Ecto neural progenitor cell (in vitro differentiated cells): ENCODE data around the gene LSMEM2.
"Not testable (repeated sequence)": the region's sequence is repeated elsewhere in the genome, so short reads cannot be mapped to it uniquely, and the experiment has no call there.

Source experiments
- DNase-seq: peaks from one replicate; pipeline ENCODE4 v3.0.0-alpha.2; 2018; ENCODE audit warnings: low spot score

LSMEM2 gene

GRCh38 chr3:50278123-50278879, 586 bp upstream of the LSMEM2 start:
- DNase-seq, result no peak

GRCh38 chr3:50279255-50280016, 549 bp downstream of the LSMEM2 start:
- DNase-seq, result no peak

GRCh38 chr3:50284121-50284520, 5.2 kb downstream of the LSMEM2 start:
- not testable (repeated sequence) for DNase-seq

GRCh38 chr3:50286322-50287227, 7.7 kb downstream of the LSMEM2 start:
- DNase-seq, result peak; percentile 29

GRCh38 chr3:50287262-50287661, 8.4 kb downstream of the LSMEM2 start:
- DNase-seq, result peak; percentile 23

- DNase-seq, result peak; percentile 18
Measured at GRCh38 chr3:50288387-50289007, 9.6 kb downstream of the LSMEM2 start.

- no peak for DNase-seq
Measured at GRCh38 chr3:50289130-50289529, 10.2 kb downstream of the LSMEM2 start.

- peak; percentile 44 for DNase-seq
Measured at GRCh38 chr3:50290161-50290641, 11.3 kb downstream of the LSMEM2 start.

GRCh38 chr3:50292159-50293078, 13.5 kb downstream of the LSMEM2 start, which contains the start of gene IFRD2:
Gene IFRD2 (minus strand): TSS chr3:50292429. CDS start chr3:50292274, 155 bp downstream.
- peak; percentile 97 for DNase-seq

GRCh38 chr3:50293079-50293801, 14.4 kb downstream of the LSMEM2 start:
- peak; percentile 50 for DNase-seq

GRCh38 chr3:50294089-50294488, 15.2 kb downstream of the LSMEM2 start:
- no peak for DNase-seq

- DNase-seq, result peak; percentile 41
Measured at GRCh38 chr3:50294492-50295403, 15.9 kb downstream of the LSMEM2 start.

- DNase-seq, result peak; percentile 37
Measured at GRCh38 chr3:50295553-50296431, 16.9 kb downstream of the LSMEM2 start.

GRCh38 chr3:50296721-50297383, 18.0 kb downstream of the LSMEM2 start:
- DNase-seq, result peak; percentile 45

- DNase-seq, result no peak
Measured at GRCh38 chr3:50297384-50297775, 18.5 kb downstream of the LSMEM2 start.

GRCh38 chr3:50297896-50298725, 19.2 kb downstream of the LSMEM2 start:
- DNase-seq, result no peak
